K562 (cell line): Measurements from ENCODE around the gene NINJ1. TPM values are rescaled to one million over a fixed set of nuclear protein-coding genes. Genes with fewer than 3 reads are reported as not detected.
A peak's percentile ranks its signal among the peaks of the same experiment; 100 is the strongest.

Experiments used
- REST ChIP-seq, 2 experiments: fragments of 450-650 bp; formaldehyde crosslinking in 1 of 2; IDR thresholded peaks; 2 replicates each; pipeline versions ENCODE4 v1.4.0 to v1.6.1; 2014 to 2020; ENCODE audit warnings: mild to moderate bottlenecking in 2 of 2, borderline replicate concordance in 1 of 2, low read depth in 1 of 2
- polyA plus RNA-seq, 8 experiments: library from polyadenylated mRNA; depleted of rRNA in 4 of 8; stranded (reverse) in 5 of 8; unstranded in 3 of 8; fragments of >200 nt; fragmentation: Nextera tagmentation in 2 of 8; fragmentation: Illumina TruSeq in 1 of 8; extraction: Ambion mirVana in 2 of 8; extraction: Trizol in 1 of 8; gene quantifications; 2 replicates each; pipeline versions ENCODE4 v1.2.1 to v1.2.3, GENCODE V29; 2011 to 2014; ENCODE audit warnings: inconsistent platforms in 1 of 8, missing spikeins in 1 of 8
- total RNA-seq, 7 experiments: library from RNA; depleted of rRNA in 6 of 7; stranded (reverse); fragments of >200 nt in 6 of 7; fragmentation: Illumina TruSeq in 2 of 7; extraction: Trizol in 2 of 7; gene quantifications; 2 replicates each; pipeline versions ENCODE4 v1.2.1 to v1.2.3, GENCODE V29; 2011 to 2021; ENCODE audit warnings: low replicate concordance in 1 of 7

The NINJ1 gene
- total and polyA plus RNA-seq, 9 of the 15 experiments (the other 6 are each of a cell fraction or from before 2014, with no cell fraction given): 0.13 to 8.4 (median 4.9) TPM

DNA sequence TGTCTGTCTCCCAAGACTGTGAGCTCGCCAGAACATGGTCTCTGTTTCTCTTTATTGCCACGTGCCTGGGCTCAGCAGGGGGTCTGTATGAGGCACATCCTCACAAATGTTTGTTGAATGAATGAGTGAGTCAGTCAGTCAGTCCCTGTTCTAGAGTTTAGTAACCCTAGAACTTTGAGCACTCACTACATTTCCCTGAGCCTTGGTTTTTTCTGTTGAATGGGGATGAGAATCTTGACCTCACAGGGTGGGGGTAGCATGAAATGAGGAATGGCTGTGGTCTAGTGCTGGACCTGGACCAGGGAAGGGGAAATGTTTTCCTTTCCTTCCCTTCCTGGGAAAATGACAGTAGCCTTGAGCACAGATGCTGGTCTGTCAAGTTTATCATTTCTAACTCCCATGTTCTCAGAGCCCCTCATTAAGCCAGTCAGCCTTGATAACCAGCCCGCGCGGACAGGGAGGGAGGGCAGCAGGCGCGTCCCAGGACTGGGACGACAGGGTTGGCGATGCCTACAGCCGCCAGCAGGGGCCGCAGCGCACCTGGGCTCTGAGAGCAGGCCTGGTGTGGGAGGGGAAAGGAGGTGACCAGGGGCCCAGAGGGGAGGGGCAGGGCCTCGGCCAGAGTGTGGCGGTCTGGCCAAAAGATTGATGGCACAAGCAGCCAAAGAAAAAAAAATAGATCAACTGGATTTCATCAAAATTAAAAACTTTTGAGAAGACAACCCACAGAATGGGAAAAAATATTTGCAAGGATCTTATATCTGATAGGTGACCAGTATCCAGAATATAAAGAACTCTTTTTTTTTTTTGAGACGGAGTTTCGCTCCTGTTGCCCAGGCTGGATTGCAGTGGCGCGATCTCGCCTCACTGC is 25.8 kb upstream of the NINJ1 start (continued):
- TF ChIP-seq REST (IDR thresholded peaks at IDR 0.05; ENCODE audit: borderline replicate concordance) (peak; percentile 85), REST (CRISPR knock-in tag; IDR thresholded peaks at IDR 0.05; ENCODE audit: low read depth) (no peak)
